GM12801 (cell line): ENCODE data around the gene ZNF750.

Source experiments
- CTCF ChIP-seq: IDR thresholded peaks from one replicate; pipeline ENCODE4 v1.5.1; 2011; ENCODE audit warnings: control low read depth; ENCODE audit not compliant: insufficient read length; ENCODE audit errors: extremely low read depth

ZNF750 gene

GRCh38 chr17:82793974-82794630, 45.7 kb downstream of the ZNF750 start:
- TF ChIP-seq CTCF = no peak

GRCh38 chr17:82791532-82791931, 48.3 kb downstream of the ZNF750 start:
- TF ChIP-seq CTCF = no peak

GRCh38 chr17:82790391-82790790, 49.4 kb downstream of the ZNF750 start:
- no peak for TF ChIP-seq CTCF

DNA sequence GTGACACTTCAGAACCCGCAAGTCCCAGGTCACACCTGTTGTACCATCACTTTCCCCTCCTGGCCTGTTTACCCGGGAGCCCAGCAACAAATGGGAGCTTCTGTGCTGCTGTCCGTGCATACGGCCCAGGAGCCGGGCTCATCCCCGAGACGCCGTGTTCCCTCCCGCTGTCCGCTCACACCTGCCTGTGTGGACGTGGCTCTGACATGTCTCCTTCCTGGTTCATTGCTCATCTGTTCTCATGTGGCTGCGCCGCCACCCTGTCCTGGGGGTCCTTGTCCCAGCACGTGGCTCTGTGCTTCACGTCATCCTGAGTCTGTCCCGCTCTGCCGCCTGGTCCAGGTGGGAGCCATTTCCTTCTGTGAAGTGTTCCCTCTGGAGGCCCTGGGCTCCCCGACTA, 50.0 kb downstream of the ZNF750 start:
- TF ChIP-seq CTCF = no peak

DNA sequence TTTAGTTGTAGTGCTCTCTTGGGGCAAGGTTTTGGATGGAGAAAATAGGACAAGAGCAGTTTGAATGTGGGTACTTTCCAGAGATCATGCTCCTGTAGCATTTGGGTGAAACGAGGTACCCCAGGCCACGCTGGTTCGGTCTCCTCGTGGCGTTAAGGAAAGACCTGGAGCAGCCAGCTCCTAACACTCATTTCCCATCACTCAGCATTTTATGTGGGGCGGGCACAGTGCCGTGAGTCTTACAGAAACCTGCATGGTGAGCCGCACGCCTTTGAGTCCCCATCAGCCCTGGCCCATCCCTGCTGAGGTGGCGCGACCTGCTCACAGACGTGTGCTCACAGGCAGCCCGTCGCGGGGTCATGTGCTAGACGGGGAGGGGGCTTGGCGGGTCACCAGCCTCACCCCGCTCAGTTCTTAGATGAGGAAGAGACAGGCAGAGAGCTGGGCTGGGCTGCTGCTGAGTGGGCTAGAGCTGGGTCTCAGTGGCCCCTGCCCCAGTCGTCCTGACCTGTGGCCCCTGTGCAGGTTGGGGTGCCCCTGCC, 50.7 kb downstream of the ZNF750 start:
- TF ChIP-seq CTCF = no peak

- no peak for TF ChIP-seq CTCF
Observed at GRCh38 chr17:82788206-82789001, 51.4 kb downstream of the ZNF750 start.

GRCh38 chr17:82787081-82787848, 52.6 kb downstream of the ZNF750 start:
- no peak for TF ChIP-seq CTCF
